Neural cell (in vitro differentiated cells): Measurements from ENCODE around the gene MEGF6. TPM values are rescaled to one million over a fixed set of nuclear protein-coding genes. Genes with fewer than 3 reads are reported as not detected.

Source experiments
- H2AFZ ChIP-seq: fragments of 200-600, 300-800 bp; sonication (generic), shearing (Covaris generic); 2 replicates; pipeline ENCODE4 v1.6.0; 2014; ENCODE audit warnings: low read depth, mild to moderate bottlenecking, antibody characterized with exemption, low read length, moderate library complexity
- H3F3A ChIP-seq: fragments of 200-600 bp; shearing (Covaris generic); 2 replicates; pipeline ENCODE4 v1.6.1; 2016; ENCODE audit warnings: mild to moderate bottlenecking, moderate library complexity, mixed read lengths, antibody characterized with exemption, low read length; ENCODE audit not compliant: insufficient read depth, poor library complexity, severe bottlenecking
- H3K27ac ChIP-seq: fragments of 200-600, 300-800 bp; sonication (generic), shearing (Covaris generic); 2 replicates; pipeline ENCODE4 v1.5.1; 2014; ENCODE audit warnings: mild to moderate bottlenecking, low read length, moderate library complexity
- H3K27me3 ChIP-seq: fragments of 300-800, 200-600 bp; sonication (generic), shearing (Covaris generic); 2 replicates; pipeline ENCODE4 v1.6.0; 2014; ENCODE audit warnings: mild to moderate bottlenecking, low read depth, low read length, moderate library complexity; ENCODE audit not compliant: insufficient read depth
- H3K36me3 ChIP-seq: fragments of 300-800, 200-600 bp; sonication (generic), shearing (Covaris generic); 2 replicates; pipeline ENCODE4 v1.5.1; 2014; ENCODE audit warnings: mild to moderate bottlenecking, antibody characterized with exemption, low read length, moderate library complexity; ENCODE audit not compliant: insufficient read depth
- H3K4me2 ChIP-seq: fragments of 300-800, 200-600 bp; sonication (generic), shearing (Covaris generic); 2 replicates; pipeline ENCODE4 v1.6.0; 2014; ENCODE audit warnings: mild to moderate bottlenecking, low read length
- H3K4me3 ChIP-seq: fragments of 300-800, 200-600 bp; sonication (generic), shearing (Covaris generic); 2 replicates; pipeline ENCODE4 v1.5.1; 2014; ENCODE audit warnings: mild to moderate bottlenecking, low read length, moderate library complexity
- H3K79me2 ChIP-seq: fragments of 200-600 bp; shearing (Covaris generic); replicated peaks from 2 replicates; pipeline ENCODE4 v1.6.0; 2014; ENCODE audit warnings: mild to moderate bottlenecking, low read length, moderate library complexity; ENCODE audit not compliant: insufficient read depth
- H3K9ac ChIP-seq: fragments of 300-800, 200-600 bp; sonication (generic), shearing (Covaris generic); 2 replicates; pipeline ENCODE4 v1.6.1; 2016; ENCODE audit warnings: mild to moderate bottlenecking, low read length, mixed read lengths
- H3K9me2 ChIP-seq: fragments of 200-600 bp; shearing (Covaris generic); 2 replicates; pipeline ENCODE4 v1.6.1; 2016; ENCODE audit warnings: mild to moderate bottlenecking, low read length, mixed read lengths; ENCODE audit not compliant: insufficient read depth
- H3K9me3 ChIP-seq: fragments of 200-600, 300-800 bp; sonication (generic), shearing (Covaris generic); 2 replicates; pipeline ENCODE4 v1.6.1; 2016; ENCODE audit warnings: mild to moderate bottlenecking, mixed run types, low read length, moderate library complexity, mixed read lengths
- H4K20me1 ChIP-seq: fragments of 200-600 bp; shearing (Covaris generic); 2 replicates; pipeline ENCODE4 v1.6.1; 2016; ENCODE audit warnings: mild to moderate bottlenecking, mixed run types; ENCODE audit not compliant: insufficient read depth
- CTCF ChIP-seq: fragments of 450-650 bp; IDR thresholded peaks from 2 replicates; pipeline ENCODE4 v1.5.1; 2014; ENCODE audit warnings: antibody characterized with exemption, mild to moderate bottlenecking, moderate library complexity; ENCODE audit not compliant: poor library complexity, severe bottlenecking
- EP300 ChIP-seq: fragments of 450-650 bp; conservative IDR thresholded peaks from 2 replicates; pipeline ENCODE4 v1.6.1; 2014; ENCODE audit warnings: antibody characterized with exemption, mild to moderate bottlenecking, moderate library complexity; ENCODE audit not compliant: poor library complexity, severe bottlenecking
- EZH2 ChIP-seq: fragments of 200-600, 300-800 bp; shearing (Covaris generic), sonication (generic); IDR thresholded peaks from 2 replicates; pipeline ENCODE4 v1.6.1; 2014; ENCODE audit warnings: antibody characterized with exemption, low read length, borderline replicate concordance, mild to moderate bottlenecking; ENCODE audit not compliant: insufficient read depth, poor library complexity, severe bottlenecking
- MXI1 ChIP-seq: fragments of 450-650 bp; conservative IDR thresholded peaks from 2 replicates; pipeline ENCODE4 v1.6.1; 2014; ENCODE audit warnings: antibody characterized with exemption, mild to moderate bottlenecking; ENCODE audit not compliant: poor library complexity, severe bottlenecking
- POLR2AphosphoS5 ChIP-seq: IDR thresholded peaks from 2 replicates; pipeline ENCODE4 v1.6.1; 2012
- RAD21 ChIP-seq: fragments of 450-650 bp; conservative IDR thresholded peaks from 2 replicates; pipeline ENCODE4 v1.6.1; 2014; ENCODE audit warnings: antibody characterized with exemption, mild to moderate bottlenecking, moderate library complexity
- REST ChIP-seq: IDR thresholded peaks from 2 replicates; pipeline ENCODE4 v1.6.1; 2012; ENCODE audit warnings: borderline replicate concordance
- SMC3 ChIP-seq: fragments of 450-650 bp; conservative IDR thresholded peaks from 2 replicates; pipeline ENCODE4 v1.6.1; 2014; ENCODE audit warnings: antibody characterized with exemption, mild to moderate bottlenecking, moderate library complexity; ENCODE audit not compliant: poor library complexity
- TAF1 ChIP-seq: IDR thresholded peaks from 2 replicates; pipeline ENCODE4 v1.6.1; 2012; ENCODE audit warnings: low read depth
- polyA plus RNA-seq: library from polyadenylated mRNA; depleted of rRNA; stranded (reverse); fragments of >200 nt; gene quantifications from 2 replicates; pipeline ENCODE4 v1.2.3, GENCODE V29; 2014

The MEGF6 gene
- polyA plus RNA-seq, 1 donor from 2014 or later = 6.0 TPM

- TF ChIP-seq EP300 = no peak
Observed at GRCh38 chr1:3632298-3632697, 21.0 kb upstream of the MEGF6 start (continued).

- H3K79me2 ChIP-seq = no peaks in the 10 kb centered on the region
- H4K20me1 ChIP-seq = no peaks in the 10 kb centered on the region
- H3K27me3 ChIP-seq = no peaks in the 10 kb centered on the region
- no peak overlapping the region for H3K4me3 ChIP-seq
- no peaks in the 10 kb centered on the region for H3K9me3 ChIP-seq
- no peak overlapping the region for H3K9ac ChIP-seq
- H3K9me2 ChIP-seq = no peaks in the 10 kb centered on the region
- no peaks in the 10 kb centered on the region for H3F3A ChIP-seq
- TF ChIP-seq RAD21 = no peak
- no peak for TF ChIP-seq MXI1
- no peak for TF ChIP-seq CTCF
- TF ChIP-seq POLR2AphosphoS5 = no peak
- no peak for TF ChIP-seq EZH2
- no peak for TF ChIP-seq SMC3
- no peak for TF ChIP-seq REST
- no peak for TF ChIP-seq EP300
- no peak for TF ChIP-seq TAF1
- no peak overlapping the region for H3K4me2 ChIP-seq
- no peak overlapping the region for H3K27ac ChIP-seq
- H3K36me3 ChIP-seq = no peaks in the 10 kb centered on the region
- no peak overlapping the region for H2AFZ ChIP-seq
Observed at GRCh38 chr1:3631320-3632260, 20.3 kb upstream of the MEGF6 start.

GRCh38 chr1:3630914-3631313, 19.6 kb upstream of the MEGF6 start:
- no peak overlapping the region for H3K4me3 ChIP-seq
- no peak overlapping the region for H3K4me2 ChIP-seq
- H3K36me3 ChIP-seq = no peaks in the 10 kb centered on the region
- no peaks in the 10 kb centered on the region for H3K9me2 ChIP-seq
- H3K27me3 ChIP-seq = no peaks in the 10 kb centered on the region
- H3K79me2 ChIP-seq = peaks cover under 1% of the 10 kb centered on the region
- H3F3A ChIP-seq = no peaks in the 10 kb centered on the region
- H3K9me3 ChIP-seq = no peaks in the 10 kb centered on the region
- H4K20me1 ChIP-seq = peaks cover 3% of the 10 kb centered on the region
- no peak overlapping the region for H2AFZ ChIP-seq
- H3K27ac ChIP-seq = no peak overlapping the region
- TF ChIP-seq MXI1 (no peak), POLR2AphosphoS5 (no peak), CTCF (no peak), EZH2 (no peak), TAF1 (no peak)
- no peak overlapping the region for H3K9ac ChIP-seq
